GM06990 (cell line): ENCODE measurements around the gene GORASP1.

Experiments used
- DNase-seq: peaks from one replicate; pipeline ENCODE4 v3.0.0-alpha.2; 2011; ENCODE audit not compliant: insufficient read length; ENCODE audit errors: extremely low read depth
- H3K27me3 ChIP-seq: replicated peaks from 2 replicates; pipeline ENCODE4 v1.6.0; 2011; ENCODE audit warnings: low read length; ENCODE audit not compliant: control insufficient read depth, insufficient read depth
- H3K36me3 ChIP-seq: 2 replicates; pipeline ENCODE4 v1.5.1; 2011; ENCODE audit warnings: low read length; ENCODE audit not compliant: control insufficient read depth, insufficient read depth
- H3K4me3 ChIP-seq: replicated peaks from 2 replicates; pipeline ENCODE4 v1.5.1; 2011; ENCODE audit warnings: low read depth, mild to moderate bottlenecking, control low read depth, low read length
- TF ChIP-seq, protein P1 (sequence below): IDR thresholded peaks from 2 replicates; pipeline ENCODE4 v1.5.1; 2011; ENCODE audit warnings: low read length, control low read depth, mild to moderate bottlenecking, inconsistent platforms; ENCODE audit not compliant: insufficient read depth, poor library complexity, severe bottlenecking

The GORASP1 gene

DNA sequence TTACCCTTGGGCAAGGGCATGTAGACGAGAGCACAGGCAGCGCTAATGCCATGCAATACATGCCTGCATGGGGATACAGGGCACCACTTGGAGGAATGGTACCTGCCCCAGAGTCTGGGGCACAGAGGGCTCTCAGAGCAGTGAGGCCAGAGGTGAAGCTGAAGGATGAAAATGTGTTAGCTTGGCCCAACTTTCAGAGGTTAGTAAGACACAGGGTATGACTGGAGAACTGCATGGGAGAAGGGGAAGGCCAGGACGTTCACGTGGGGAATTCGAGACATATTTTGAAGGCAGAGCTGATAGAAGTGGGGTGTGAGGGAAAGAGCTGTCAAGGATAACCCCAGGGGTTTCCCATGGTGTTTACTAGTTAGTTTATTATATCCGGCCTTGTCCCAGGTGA, 26.4 kb upstream of the GORASP1 start:
- Histone ChIP-seq H3K36me3 (no peaks in the 10 kb centered on the region), H3K27me3 (no peaks in the 10 kb centered on the region), H3K4me3 (no peak overlapping the region)
- no peak for DNase-seq
- TF ChIP-seq, protein P1, sequence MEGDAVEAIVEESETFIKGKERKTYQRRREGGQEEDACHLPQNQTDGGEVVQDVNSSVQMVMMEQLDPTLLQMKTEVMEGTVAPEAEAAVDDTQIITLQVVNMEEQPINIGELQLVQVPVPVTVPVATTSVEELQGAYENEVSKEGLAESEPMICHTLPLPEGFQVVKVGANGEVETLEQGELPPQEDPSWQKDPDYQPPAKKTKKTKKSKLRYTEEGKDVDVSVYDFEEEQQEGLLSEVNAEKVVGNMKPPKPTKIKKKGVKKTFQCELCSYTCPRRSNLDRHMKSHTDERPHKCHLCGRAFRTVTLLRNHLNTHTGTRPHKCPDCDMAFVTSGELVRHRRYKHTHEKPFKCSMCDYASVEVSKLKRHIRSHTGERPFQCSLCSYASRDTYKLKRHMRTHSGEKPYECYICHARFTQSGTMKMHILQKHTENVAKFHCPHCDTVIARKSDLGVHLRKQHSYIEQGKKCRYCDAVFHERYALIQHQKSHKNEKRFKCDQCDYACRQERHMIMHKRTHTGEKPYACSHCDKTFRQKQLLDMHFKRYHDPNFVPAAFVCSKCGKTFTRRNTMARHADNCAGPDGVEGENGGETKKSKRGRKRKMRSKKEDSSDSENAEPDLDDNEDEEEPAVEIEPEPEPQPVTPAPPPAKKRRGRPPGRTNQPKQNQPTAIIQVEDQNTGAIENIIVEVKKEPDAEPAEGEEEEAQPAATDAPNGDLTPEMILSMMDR: no peak

DNA sequence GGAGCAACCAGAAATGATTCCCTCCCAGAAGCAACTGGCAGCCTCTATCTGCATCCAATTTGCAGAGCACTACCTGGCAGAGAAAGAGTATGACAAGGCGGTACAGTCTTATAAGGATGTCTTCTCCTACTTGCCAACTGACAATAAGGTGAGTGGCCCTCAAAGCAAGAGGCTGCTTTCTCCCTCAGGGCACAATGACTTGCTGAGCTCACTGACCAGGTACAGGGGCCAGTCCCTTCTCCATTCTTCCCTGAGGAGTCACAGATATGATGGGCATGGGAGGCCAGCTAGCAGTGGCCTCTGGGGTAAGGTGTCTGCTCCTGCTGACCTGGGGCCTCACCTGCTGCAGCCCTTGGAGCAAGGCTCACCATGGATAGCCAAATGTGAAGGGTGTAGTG, 25.7 kb upstream of the GORASP1 start:
- TF ChIP-seq, protein P1: no peak
- H3K27me3 ChIP-seq: no peaks in the 10 kb centered on the region
- no peak overlapping the region for H3K4me3 ChIP-seq
- no peaks in the 10 kb centered on the region for H3K36me3 ChIP-seq
- DNase-seq: no peak

GRCh38 chr3:39132096-39133092, 25.0 kb upstream of the GORASP1 start:
- Histone ChIP-seq H3K4me3 (no peak overlapping the region), H3K36me3 (no peaks in the 10 kb centered on the region), H3K27me3 (no peaks in the 10 kb centered on the region)
- TF ChIP-seq, protein P1: no peak
- DNase-seq: no peak

- Histone ChIP-seq H3K27me3 (no peaks in the 10 kb centered on the region), H3K36me3 (no peaks in the 10 kb centered on the region), H3K4me3 (no peak overlapping the region)
- DNase-seq: no peak
- TF ChIP-seq, protein P1: no peak
Observed at GRCh38 chr3:39130693-39131265, 23.4 kb upstream of the GORASP1 start.

DNA sequence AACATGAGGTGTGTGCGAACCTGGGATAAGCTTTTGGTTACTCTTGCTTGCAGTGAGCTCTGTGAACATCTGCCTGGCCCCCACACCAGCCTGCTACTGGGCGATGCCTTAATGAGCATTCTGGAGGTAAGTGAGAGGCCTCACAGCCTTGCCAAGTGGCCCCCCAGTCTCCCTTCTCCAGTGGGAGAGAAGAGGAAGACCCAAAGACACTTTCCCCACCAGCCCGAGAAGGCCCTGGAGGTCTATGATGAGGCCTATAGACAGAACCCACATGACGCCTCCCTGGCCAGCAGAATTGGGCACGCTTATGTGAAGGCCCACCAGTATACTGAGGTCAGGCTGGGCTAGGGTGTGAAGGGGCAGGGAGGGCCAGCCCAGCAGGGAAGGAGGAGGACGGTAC, 22.6 kb upstream of the GORASP1 start:
- no peaks in the 10 kb centered on the region for H3K27me3 ChIP-seq
- H3K36me3 ChIP-seq: no peaks in the 10 kb centered on the region
- TF ChIP-seq, protein P1: no peak
- DNase-seq: no peak
- H3K4me3 ChIP-seq: no peak overlapping the region
